ENCODE results near the gene PTPRN2.

DNA sequence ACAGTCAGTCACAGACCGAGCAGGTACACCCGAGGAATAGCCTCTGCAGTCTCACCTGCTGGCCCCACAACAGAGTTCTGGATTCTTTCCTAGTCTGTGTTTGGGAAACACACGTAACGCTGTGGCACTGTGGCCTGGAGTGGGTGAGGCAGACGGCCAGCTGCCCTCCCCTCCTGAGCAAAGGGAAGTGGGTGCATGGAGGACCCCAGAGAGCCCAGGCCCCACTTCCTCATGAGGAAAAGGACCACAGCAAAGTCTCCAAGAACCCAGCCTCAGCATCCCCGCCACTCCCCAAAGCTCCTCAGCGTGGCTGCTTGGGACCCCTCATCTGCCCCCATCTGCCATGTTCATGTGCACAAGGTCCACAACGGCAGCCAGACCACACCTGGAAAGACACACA lies 530.2 kb downstream of the PTPRN2 start:
- TF ChIP-seq, protein P1, sequence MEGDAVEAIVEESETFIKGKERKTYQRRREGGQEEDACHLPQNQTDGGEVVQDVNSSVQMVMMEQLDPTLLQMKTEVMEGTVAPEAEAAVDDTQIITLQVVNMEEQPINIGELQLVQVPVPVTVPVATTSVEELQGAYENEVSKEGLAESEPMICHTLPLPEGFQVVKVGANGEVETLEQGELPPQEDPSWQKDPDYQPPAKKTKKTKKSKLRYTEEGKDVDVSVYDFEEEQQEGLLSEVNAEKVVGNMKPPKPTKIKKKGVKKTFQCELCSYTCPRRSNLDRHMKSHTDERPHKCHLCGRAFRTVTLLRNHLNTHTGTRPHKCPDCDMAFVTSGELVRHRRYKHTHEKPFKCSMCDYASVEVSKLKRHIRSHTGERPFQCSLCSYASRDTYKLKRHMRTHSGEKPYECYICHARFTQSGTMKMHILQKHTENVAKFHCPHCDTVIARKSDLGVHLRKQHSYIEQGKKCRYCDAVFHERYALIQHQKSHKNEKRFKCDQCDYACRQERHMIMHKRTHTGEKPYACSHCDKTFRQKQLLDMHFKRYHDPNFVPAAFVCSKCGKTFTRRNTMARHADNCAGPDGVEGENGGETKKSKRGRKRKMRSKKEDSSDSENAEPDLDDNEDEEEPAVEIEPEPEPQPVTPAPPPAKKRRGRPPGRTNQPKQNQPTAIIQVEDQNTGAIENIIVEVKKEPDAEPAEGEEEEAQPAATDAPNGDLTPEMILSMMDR (IDR thresholded peaks at IDR 0.05; ENCODE audit: low read depth, low read length): no peak
- TF ChIP-seq MYC (IDR thresholded peaks at IDR 0.05; ENCODE audit: low read depth, low read length) (no peak), POLR2A (IDR thresholded peaks at IDR 0.05; ENCODE audit: extremely low read depth, insufficient read length) (no peak)
- TF ChIP-seq, protein P2, sequence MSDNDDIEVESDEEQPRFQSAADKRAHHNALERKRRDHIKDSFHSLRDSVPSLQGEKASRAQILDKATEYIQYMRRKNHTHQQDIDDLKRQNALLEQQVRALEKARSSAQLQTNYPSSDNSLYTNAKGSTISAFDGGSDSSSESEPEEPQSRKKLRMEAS (IDR thresholded peaks at IDR 0.05; ENCODE audit: low read depth, low read length): no peak
